ENCODE data around the gene NTRK2. TPM values are rescaled to one million over a fixed set of nuclear protein-coding genes. Genes with fewer than 3 reads are reported as not detected.

NTRK2 gene
- total and polyA plus RNA-seq, 2 experiments from 2014 or later: 0.03 TPM; not detected in 1

DNA sequence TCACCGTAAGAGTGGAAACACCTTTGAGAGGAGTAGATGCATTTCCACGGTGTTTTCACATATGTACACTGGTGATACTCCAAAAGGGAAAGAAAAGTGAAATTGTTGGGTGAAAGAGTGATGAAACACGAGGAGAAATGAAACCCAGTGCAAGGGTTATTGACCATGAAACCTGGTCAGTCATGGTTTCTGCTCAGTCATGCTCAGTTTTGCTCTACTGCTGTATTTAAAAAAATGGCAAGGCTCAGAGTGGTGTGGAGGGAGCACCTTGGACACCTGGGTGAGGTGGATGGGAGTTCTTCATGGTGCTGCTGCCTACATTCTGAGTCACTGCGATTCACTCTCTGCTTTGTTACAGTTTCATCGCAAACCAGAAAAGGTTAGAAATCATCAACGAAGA is 32.3 kb downstream of the NTRK2 start:
- Histone ChIP-seq H3K27ac (ENCODE audit: low read depth) (no peak overlapping the region), H2AFZ (0 out of 2 replicates have a peak overlapping the region, but pooled peaks have one; percentile 52), H3F3A (replicated peaks; ENCODE audit: low read depth) (no peaks in the 10 kb centered on the region), H3K79me2 (replicated peaks; ENCODE audit: insufficient read depth) (no peaks in the 10 kb centered on the region), H3K4me1 (ENCODE audit: insufficient read depth) (no peaks in the 10 kb centered on the region; the same call in 1 of the 2 replicates), H3K4me2 (no peak overlapping the region), H3K36me3 (ENCODE audit: insufficient read depth) (no peaks in the 10 kb centered on the region), H4K20me1 (replicated peaks; ENCODE audit: insufficient read depth) (no peaks in the 10 kb centered on the region), H3K4me3 (no peak overlapping the region), H3K27me3 (ENCODE audit: insufficient read depth) (no peaks in the 10 kb centered on the region), H3K9me2 (ENCODE audit: insufficient read depth) (no peaks in the 10 kb centered on the region)
- Mint-ChIP-seq H3K9me3 (no peaks in the 10 kb centered on the region; the same call in 2 of the 3 replicates), H3K27ac (no peak overlapping the region), H3K4me1 (peaks cover 10% of the 10 kb centered on the region; the same call in 2 of the 3 replicates), H3K27me3 (ENCODE audit: insufficient read depth, low read depth, poor library complexity) (peaks cover 3% of the 10 kb centered on the region), H3K36me3 (ENCODE audit: low read depth) (no peaks in the 10 kb centered on the region), H3K4me3 (no peak overlapping the region)
- ATAC-seq (no peak), DNase-seq (ENCODE audit: low spot score) (no peak)
- TF ChIP-seq CREB1 (CRISPR knock-in tag; IDR thresholded peaks at IDR 0.05; ENCODE audit: low read depth): no peak
- no peak for TF ChIP-seq JUNB (IDR thresholded peaks at IDR 0.05; ENCODE audit: unreplicated experiment)
- TF ChIP-seq EZH2phosphoT487 (IDR thresholded peaks at IDR 0.05; ENCODE audit: unreplicated experiment): no peak
- TF ChIP-seq, protein P1, sequence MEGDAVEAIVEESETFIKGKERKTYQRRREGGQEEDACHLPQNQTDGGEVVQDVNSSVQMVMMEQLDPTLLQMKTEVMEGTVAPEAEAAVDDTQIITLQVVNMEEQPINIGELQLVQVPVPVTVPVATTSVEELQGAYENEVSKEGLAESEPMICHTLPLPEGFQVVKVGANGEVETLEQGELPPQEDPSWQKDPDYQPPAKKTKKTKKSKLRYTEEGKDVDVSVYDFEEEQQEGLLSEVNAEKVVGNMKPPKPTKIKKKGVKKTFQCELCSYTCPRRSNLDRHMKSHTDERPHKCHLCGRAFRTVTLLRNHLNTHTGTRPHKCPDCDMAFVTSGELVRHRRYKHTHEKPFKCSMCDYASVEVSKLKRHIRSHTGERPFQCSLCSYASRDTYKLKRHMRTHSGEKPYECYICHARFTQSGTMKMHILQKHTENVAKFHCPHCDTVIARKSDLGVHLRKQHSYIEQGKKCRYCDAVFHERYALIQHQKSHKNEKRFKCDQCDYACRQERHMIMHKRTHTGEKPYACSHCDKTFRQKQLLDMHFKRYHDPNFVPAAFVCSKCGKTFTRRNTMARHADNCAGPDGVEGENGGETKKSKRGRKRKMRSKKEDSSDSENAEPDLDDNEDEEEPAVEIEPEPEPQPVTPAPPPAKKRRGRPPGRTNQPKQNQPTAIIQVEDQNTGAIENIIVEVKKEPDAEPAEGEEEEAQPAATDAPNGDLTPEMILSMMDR (conservative IDR thresholded peaks at IDR 0.05; ENCODE audit: low read depth in 2 of 2): no peak
- TF ChIP-seq, protein P2, sequence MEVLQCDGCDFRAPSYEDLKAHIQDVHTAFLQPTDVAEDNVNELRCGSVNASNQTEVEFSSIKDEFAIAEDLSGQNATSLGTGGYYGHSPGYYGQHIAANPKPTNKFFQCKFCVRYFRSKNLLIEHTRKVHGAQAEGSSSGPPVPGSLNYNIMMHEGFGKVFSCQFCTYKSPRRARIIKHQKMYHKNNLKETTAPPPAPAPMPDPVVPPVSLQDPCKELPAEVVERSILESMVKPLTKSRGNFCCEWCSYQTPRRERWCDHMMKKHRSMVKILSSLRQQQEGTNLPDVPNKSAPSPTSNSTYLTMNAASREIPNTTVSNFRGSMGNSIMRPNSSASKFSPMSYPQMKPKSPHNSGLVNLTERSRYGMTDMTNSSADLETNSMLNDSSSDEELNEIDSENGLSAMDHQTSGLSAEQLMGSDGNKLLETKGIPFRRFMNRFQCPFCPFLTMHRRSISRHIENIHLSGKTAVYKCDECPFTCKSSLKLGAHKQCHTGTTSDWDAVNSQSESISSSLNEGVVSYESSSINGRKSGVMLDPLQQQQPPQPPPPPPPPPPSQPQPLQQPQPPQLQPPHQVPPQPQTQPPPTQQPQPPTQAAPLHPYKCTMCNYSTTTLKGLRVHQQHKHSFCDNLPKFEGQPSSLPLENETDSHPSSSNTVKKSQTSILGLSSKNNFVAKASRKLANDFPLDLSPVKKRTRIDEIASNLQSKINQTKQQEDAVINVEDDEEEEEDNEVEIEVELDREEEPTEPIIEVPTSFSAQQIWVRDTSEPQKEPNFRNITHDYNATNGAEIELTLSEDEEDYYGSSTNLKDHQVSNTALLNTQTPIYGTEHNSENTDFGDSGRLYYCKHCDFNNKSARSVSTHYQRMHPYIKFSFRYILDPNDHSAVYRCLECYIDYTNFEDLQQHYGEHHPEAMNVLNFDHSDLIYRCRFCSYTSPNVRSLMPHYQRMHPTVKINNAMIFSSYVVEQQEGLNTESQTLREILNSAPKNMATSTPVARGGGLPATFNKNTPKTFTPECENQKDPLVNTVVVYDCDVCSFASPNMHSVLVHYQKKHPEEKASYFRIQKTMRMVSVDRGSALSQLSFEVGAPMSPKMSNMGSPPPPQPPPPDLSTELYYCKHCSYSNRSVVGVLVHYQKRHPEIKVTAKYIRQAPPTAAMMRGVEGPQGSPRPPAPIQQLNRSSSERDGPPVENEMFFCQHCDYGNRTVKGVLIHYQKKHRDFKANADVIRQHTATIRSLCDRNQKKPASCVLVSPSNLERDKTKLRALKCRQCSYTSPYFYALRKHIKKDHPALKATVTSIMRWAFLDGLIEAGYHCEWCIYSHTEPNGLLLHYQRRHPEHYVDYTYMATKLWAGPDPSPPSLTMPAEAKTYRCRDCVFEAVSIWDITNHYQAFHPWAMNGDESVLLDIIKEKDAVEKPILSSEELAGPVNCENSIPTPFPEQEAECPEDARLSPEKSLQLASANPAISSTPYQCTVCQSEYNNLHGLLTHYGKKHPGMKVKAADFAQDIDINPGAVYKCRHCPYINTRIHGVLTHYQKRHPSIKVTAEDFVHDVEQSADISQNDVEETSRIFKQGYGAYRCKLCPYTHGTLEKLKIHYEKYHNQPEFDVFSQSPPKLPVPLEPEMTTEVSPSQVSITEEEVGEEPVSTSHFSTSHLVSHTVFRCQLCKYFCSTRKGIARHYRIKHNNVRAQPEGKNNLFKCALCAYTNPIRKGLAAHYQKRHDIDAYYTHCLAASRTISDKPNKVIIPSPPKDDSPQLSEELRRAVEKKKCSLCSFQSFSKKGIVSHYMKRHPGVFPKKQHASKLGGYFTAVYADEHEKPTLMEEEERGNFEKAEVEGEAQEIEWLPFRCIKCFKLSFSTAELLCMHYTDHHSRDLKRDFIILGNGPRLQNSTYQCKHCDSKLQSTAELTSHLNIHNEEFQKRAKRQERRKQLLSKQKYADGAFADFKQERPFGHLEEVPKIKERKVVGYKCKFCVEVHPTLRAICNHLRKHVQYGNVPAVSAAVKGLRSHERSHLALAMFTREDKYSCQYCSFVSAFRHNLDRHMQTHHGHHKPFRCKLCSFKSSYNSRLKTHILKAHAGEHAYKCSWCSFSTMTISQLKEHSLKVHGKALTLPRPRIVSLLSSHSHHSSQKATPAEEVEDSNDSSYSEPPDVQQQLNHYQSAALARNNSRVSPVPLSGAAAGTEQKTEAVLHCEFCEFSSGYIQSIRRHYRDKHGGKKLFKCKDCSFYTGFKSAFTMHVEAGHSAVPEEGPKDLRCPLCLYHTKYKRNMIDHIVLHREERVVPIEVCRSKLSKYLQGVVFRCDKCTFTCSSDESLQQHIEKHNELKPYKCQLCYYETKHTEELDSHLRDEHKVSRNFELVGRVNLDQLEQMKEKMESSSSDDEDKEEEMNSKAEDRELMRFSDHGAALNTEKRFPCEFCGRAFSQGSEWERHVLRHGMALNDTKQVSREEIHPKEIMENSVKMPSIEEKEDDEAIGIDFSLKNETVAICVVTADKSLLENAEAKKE (CRISPR knock-in tag; IDR thresholded peaks at IDR 0.05): no peak
- TF ChIP-seq, protein P3, sequence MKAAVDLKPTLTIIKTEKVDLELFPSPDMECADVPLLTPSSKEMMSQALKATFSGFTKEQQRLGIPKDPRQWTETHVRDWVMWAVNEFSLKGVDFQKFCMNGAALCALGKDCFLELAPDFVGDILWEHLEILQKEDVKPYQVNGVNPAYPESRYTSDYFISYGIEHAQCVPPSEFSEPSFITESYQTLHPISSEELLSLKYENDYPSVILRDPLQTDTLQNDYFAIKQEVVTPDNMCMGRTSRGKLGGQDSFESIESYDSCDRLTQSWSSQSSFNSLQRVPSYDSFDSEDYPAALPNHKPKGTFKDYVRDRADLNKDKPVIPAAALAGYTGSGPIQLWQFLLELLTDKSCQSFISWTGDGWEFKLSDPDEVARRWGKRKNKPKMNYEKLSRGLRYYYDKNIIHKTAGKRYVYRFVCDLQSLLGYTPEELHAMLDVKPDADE (IDR thresholded peaks at IDR 0.05): no peak
- no peak for TF ChIP-seq POLR2AphosphoS5 (IDR thresholded peaks at IDR 0.05; ENCODE audit: low read depth)
- TF ChIP-seq EZH2 (IDR thresholded peaks at IDR 0.05; ENCODE audit: low read depth, unreplicated experiment): no peak
- no peak for TF ChIP-seq NANOG (IDR thresholded peaks at IDR 0.05; ENCODE audit: borderline replicate concordance)
- TF ChIP-seq STAT1 (IDR thresholded peaks at IDR 0.05; ENCODE audit: unreplicated experiment): no peak
- no peak for TF ChIP-seq ZNF114 (CRISPR knock-in tag; IDR thresholded peaks at IDR 0.05)
- TF ChIP-seq, protein P4, sequence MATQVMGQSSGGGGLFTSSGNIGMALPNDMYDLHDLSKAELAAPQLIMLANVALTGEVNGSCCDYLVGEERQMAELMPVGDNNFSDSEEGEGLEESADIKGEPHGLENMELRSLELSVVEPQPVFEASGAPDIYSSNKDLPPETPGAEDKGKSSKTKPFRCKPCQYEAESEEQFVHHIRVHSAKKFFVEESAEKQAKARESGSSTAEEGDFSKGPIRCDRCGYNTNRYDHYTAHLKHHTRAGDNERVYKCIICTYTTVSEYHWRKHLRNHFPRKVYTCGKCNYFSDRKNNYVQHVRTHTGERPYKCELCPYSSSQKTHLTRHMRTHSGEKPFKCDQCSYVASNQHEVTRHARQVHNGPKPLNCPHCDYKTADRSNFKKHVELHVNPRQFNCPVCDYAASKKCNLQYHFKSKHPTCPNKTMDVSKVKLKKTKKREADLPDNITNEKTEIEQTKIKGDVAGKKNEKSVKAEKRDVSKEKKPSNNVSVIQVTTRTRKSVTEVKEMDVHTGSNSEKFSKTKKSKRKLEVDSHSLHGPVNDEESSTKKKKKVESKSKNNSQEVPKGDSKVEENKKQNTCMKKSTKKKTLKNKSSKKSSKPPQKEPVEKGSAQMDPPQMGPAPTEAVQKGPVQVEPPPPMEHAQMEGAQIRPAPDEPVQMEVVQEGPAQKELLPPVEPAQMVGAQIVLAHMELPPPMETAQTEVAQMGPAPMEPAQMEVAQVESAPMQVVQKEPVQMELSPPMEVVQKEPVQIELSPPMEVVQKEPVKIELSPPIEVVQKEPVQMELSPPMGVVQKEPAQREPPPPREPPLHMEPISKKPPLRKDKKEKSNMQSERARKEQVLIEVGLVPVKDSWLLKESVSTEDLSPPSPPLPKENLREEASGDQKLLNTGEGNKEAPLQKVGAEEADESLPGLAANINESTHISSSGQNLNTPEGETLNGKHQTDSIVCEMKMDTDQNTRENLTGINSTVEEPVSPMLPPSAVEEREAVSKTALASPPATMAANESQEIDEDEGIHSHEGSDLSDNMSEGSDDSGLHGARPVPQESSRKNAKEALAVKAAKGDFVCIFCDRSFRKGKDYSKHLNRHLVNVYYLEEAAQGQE (IDR thresholded peaks at IDR 0.05; ENCODE audit: unreplicated experiment): no peak
- no peak for TF ChIP-seq ZNF331 (CRISPR knock-in tag; IDR thresholded peaks at IDR 0.05; ENCODE audit: low read depth)

All from GM23338 (cell line).